ENCODE results near the gene CX3CR1.

DNA sequence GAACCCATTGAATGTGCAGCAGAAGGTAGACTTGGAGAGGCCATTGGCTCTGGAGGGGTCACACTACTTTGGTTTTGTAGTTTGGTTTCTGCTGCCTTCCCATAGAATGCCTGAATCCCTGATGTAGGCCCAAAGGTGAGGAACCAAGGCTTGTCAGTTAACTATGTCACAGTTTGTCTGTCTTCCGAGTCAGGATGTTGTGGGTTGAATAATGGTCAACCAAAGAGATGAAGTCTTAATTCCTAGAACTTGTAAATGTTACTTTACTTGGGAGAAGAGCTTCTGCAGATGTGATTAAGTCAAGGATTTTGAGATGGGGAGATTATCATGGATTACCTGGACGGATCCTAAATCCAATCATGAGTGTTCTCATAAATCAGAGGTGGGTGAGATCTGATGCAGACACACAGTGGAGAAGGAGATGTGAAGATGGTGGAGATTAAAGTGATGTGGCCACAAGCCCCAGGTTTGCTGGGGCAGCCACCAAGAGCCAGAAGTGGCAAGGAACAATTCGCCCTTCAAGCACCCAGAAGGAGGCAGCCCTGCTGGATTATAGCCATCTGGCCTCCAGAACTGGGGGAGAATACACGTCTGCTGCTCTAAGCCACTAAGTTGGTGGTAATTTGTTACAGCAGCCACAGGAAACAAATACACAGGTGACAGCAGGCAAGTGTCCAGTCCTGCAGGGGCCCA is 47.4 kb upstream of the CX3CR1 start:
- TF ChIP-seq, protein P1, sequence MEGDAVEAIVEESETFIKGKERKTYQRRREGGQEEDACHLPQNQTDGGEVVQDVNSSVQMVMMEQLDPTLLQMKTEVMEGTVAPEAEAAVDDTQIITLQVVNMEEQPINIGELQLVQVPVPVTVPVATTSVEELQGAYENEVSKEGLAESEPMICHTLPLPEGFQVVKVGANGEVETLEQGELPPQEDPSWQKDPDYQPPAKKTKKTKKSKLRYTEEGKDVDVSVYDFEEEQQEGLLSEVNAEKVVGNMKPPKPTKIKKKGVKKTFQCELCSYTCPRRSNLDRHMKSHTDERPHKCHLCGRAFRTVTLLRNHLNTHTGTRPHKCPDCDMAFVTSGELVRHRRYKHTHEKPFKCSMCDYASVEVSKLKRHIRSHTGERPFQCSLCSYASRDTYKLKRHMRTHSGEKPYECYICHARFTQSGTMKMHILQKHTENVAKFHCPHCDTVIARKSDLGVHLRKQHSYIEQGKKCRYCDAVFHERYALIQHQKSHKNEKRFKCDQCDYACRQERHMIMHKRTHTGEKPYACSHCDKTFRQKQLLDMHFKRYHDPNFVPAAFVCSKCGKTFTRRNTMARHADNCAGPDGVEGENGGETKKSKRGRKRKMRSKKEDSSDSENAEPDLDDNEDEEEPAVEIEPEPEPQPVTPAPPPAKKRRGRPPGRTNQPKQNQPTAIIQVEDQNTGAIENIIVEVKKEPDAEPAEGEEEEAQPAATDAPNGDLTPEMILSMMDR (conservative IDR thresholded peaks at IDR 0.05 in 1 of 2, IDR thresholded peaks at IDR 0.05 in 1 of 2; ENCODE audit: extremely low read depth in 1 of 2, insufficient read depth in 1 of 2, low read depth in 1 of 2, low read length in 2 of 2): no peak
- no peak for TF ChIP-seq EZH2 (IDR thresholded peaks at IDR 0.05; ENCODE audit: borderline replicate concordance, low read length)
